HepG2 (cell line): Measurements from ENCODE around the gene MAPK11. TPM values are rescaled to one million over a fixed set of nuclear protein-coding genes. Genes with fewer than 3 reads are reported as not detected.

Source experiments
- ASH2L ChIP-seq: fragments of 300-600, 200-600 bp; sonication (generic); IDR thresholded peaks from 2 replicates; pipeline ENCODE4 v1.7.0; 2017; ENCODE audit warnings: low read depth, mild to moderate bottlenecking, moderate library complexity, mixed read lengths, low read length; ENCODE audit not compliant: insufficient read length
- EEA1 ChIP-seq: sonication (generic); formaldehyde crosslinking; IDR thresholded peaks from 2 replicates; pipeline ENCODE4 v1.5.1; 2020; ENCODE audit warnings: mild to moderate bottlenecking, missing genetic modification reagents, borderline replicate concordance
- HOXA3 ChIP-seq: sonication (generic); formaldehyde crosslinking; IDR thresholded peaks from 2 replicates; pipeline ENCODE4 v1.5.0; 2020; ENCODE audit warnings: missing genetic modification reagents
- KDM1A ChIP-seq: IDR thresholded peaks from 2 replicates; pipeline ENCODE4 v1.6.1; 2016; ENCODE audit warnings: missing compliant biosample characterization
- MEIS1 ChIP-seq: sonication (generic); formaldehyde crosslinking; IDR thresholded peaks from 2 replicates; pipeline ENCODE4 v1.9.0; 2021; ENCODE audit warnings: mild to moderate bottlenecking, missing genetic modification reagents, moderate library complexity, borderline replicate concordance
- NR2F1 ChIP-seq, 2 experiments: fragments of 450-650 bp in 1 of 2; formaldehyde crosslinking in 1 of 2; IDR thresholded peaks; 2 replicates each; pipeline versions ENCODE4 v1.5.0 to v1.6.1; 2016 to 2020; ENCODE audit warnings: mild to moderate bottlenecking in 1 of 2, missing compliant biosample characterization in 1 of 2, missing genetic modification reagents in 1 of 2, moderate library complexity in 1 of 2
- RBM39 ChIP-seq: fragments of 200-400 bp; formaldehyde crosslinking; IDR thresholded peaks from one replicate; pipeline ENCODE4 v1.6.1; 2018; ENCODE audit warnings: antibody characterized with exemption, mild to moderate bottlenecking, low read depth, low read length; ENCODE audit not compliant: poor library complexity, severe bottlenecking
- SP2 ChIP-seq: sonication (generic); formaldehyde crosslinking; IDR thresholded peaks from 2 replicates; pipeline ENCODE4 v1.5.1; 2020; ENCODE audit warnings: mild to moderate bottlenecking, missing genetic modification reagents
- SP5 ChIP-seq: IDR thresholded peaks from 2 replicates; pipeline ENCODE4 v1.6.1; 2016; ENCODE audit warnings: low read depth, borderline replicate concordance
- TEAD3 ChIP-seq: optimal IDR thresholded peaks from 2 replicates; pipeline ENCODE3; 2016; ENCODE audit warnings: borderline replicate concordance
- YY1 ChIP-seq: IDR thresholded peaks from 2 replicates; pipeline ENCODE4 v1.6.1; 2011; ENCODE audit warnings: low read length, low read depth, moderate library complexity, mild to moderate bottlenecking; ENCODE audit not compliant: insufficient read depth, insufficient replicate concordance
- ZBTB7A ChIP-seq: sonication (generic); formaldehyde crosslinking; IDR thresholded peaks from 2 replicates; pipeline ENCODE4 v1.8.0; 2022; ENCODE audit warnings: mild to moderate bottlenecking, missing genetic modification reagents
- ZNF264 ChIP-seq: sonication (generic); formaldehyde crosslinking; IDR thresholded peaks from 2 replicates; pipeline ENCODE4 v1.4.0; 2020; ENCODE audit warnings: missing genetic modification reagents
- ZNF44 ChIP-seq: sonication (generic); formaldehyde crosslinking; IDR thresholded peaks from 2 replicates; pipeline ENCODE4 v1.5.1; 2020; ENCODE audit warnings: mild to moderate bottlenecking, missing genetic modification reagents
- ZNF543 ChIP-seq: sonication (generic); formaldehyde crosslinking; IDR thresholded peaks from 2 replicates; pipeline ENCODE4 v1.4.0; 2020; ENCODE audit warnings: mild to moderate bottlenecking, missing genetic modification reagents
- ZNF703 ChIP-seq: sonication (generic); formaldehyde crosslinking; IDR thresholded peaks from 2 replicates; pipeline ENCODE4 v1.5.1; 2020; ENCODE audit warnings: missing genetic modification reagents, mild to moderate bottlenecking, moderate library complexity, borderline replicate concordance
- ZSCAN12 ChIP-seq: sonication (generic); formaldehyde crosslinking; IDR thresholded peaks from 2 replicates; pipeline ENCODE4 v1.9.0; 2021; ENCODE audit warnings: mild to moderate bottlenecking, missing genetic modification reagents
- polyA plus RNA-seq, 8 experiments: library from polyadenylated mRNA; depleted of rRNA in 3 of 8; stranded (reverse) in 7 of 8; unstranded in 1 of 8; fragments of >200 nt; fragmentation: Illumina TruSeq in 4 of 8; extraction: Trizol in 4 of 8; gene quantifications; 2 replicates each; pipeline versions ENCODE4 v1.2.1 to v1.2.3, GENCODE V29; 2011 to 2016; ENCODE audit warnings: low read depth in 4 of 8, missing spikeins in 1 of 8, mixed read lengths in 1 of 8; ENCODE audit not compliant: insufficient read depth in 1 of 8
- total RNA-seq, 5 experiments: library from RNA; depleted of rRNA; stranded (reverse); fragments of >200 nt; fragmentation: Illumina TruSeq; extraction: Trizol; gene quantifications; 2 replicates each; pipeline ENCODE4 v1.2.3, GENCODE V29; 2016; ENCODE audit warnings: low read depth in 1 of 5
- TF ChIP-seq, protein P1 (sequence below): sonication (generic); formaldehyde crosslinking; IDR thresholded peaks from 2 replicates; pipeline ENCODE4 v1.8.1; 2022; ENCODE audit warnings: low read depth, mild to moderate bottlenecking, missing genetic modification reagents
- TF ChIP-seq, protein P2 (sequence below): sonication (generic); formaldehyde crosslinking; IDR thresholded peaks from 2 replicates; pipeline ENCODE4 v1.5.0; 2020; ENCODE audit warnings: mild to moderate bottlenecking, missing genetic modification reagents, moderate library complexity
- TF ChIP-seq, protein P3 (sequence below): sonication (generic); formaldehyde crosslinking; IDR thresholded peaks from 2 replicates; pipeline ENCODE4; 2020; ENCODE audit warnings: missing genetic modification reagents, mild to moderate bottlenecking, borderline replicate concordance

MAPK11 gene
- total and polyA plus RNA-seq, 2 of the 13 experiments (the other 11 are each of a cell fraction or from before 2014, with no cell fraction given) = 0.15 to 0.17 TPM

DNA sequence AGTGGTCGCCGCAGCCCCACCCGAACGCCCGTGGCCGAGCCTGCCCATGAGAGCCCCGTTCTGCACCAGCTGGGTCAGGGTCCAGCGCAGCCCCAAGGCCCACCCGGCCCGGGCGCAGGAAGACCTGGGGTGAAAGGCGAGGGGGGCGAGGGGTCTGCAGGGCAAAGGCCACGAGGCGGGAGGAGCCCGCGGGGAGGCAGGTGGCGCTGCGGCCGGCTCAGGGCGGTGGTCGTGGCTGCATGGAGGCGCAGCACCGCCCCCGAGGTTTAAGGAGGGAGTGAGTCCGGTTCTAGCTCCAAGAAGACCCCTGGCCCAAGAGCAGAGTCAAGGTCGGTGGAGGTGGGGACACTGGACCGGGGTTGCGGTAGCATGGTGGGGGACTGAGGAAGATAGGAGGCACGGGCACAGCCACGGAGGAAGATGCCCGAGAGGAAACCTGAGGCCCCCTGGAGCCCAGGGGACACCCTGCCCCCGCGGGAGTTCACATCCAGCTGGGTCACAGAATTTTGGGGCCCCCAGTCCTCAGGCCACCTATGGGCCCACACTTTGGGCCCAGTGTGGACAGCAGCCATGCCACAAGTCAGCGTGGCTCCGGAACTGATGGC lies 18.6 kb downstream of the MAPK11 start (continued):
- 0 out of 2 replicates have a peak, but pooled peaks have one; percentile 24 for TF ChIP-seq ZNF703 (CRISPR knock-in tag)
- no peak for TF ChIP-seq ZSCAN12 (CRISPR knock-in tag)
- TF ChIP-seq HOXA3 = 0 out of 2 replicates have a peak, but pooled peaks have one; percentile 6
- TF ChIP-seq, protein P1, sequence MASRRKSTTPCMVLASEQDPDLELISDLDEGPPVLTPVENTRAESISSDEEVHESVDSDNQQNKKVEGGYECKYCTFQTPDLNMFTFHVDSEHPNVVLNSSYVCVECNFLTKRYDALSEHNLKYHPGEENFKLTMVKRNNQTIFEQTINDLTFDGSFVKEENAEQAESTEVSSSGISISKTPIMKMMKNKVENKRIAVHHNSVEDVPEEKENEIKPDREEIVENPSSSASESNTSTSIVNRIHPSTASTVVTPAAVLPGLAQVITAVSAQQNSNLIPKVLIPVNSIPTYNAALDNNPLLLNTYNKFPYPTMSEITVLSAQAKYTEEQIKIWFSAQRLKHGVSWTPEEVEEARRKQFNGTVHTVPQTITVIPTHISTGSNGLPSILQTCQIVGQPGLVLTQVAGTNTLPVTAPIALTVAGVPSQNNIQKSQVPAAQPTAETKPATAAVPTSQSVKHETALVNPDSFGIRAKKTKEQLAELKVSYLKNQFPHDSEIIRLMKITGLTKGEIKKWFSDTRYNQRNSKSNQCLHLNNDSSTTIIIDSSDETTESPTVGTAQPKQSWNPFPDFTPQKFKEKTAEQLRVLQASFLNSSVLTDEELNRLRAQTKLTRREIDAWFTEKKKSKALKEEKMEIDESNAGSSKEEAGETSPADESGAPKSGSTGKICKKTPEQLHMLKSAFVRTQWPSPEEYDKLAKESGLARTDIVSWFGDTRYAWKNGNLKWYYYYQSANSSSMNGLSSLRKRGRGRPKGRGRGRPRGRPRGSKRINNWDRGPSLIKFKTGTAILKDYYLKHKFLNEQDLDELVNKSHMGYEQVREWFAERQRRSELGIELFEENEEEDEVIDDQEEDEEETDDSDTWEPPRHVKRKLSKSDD = peak; percentile 75; the same call in 1 of the 2 replicates
- TF ChIP-seq KDM1A (CRISPR knock-in tag) = no peak
- 0 out of 2 replicates have a peak, but pooled peaks have one; percentile 30 for TF ChIP-seq EEA1
- TF ChIP-seq ASH2L = peak; percentile 8
- TF ChIP-seq ZBTB7A = peak; percentile 98
- TF ChIP-seq SP2 = peak; percentile 25; the same call in 1 of the 2 replicates
- no peak for TF ChIP-seq TEAD3 (CRISPR knock-in tag)
- TF ChIP-seq YY1 = no peak
- TF ChIP-seq, protein P2, sequence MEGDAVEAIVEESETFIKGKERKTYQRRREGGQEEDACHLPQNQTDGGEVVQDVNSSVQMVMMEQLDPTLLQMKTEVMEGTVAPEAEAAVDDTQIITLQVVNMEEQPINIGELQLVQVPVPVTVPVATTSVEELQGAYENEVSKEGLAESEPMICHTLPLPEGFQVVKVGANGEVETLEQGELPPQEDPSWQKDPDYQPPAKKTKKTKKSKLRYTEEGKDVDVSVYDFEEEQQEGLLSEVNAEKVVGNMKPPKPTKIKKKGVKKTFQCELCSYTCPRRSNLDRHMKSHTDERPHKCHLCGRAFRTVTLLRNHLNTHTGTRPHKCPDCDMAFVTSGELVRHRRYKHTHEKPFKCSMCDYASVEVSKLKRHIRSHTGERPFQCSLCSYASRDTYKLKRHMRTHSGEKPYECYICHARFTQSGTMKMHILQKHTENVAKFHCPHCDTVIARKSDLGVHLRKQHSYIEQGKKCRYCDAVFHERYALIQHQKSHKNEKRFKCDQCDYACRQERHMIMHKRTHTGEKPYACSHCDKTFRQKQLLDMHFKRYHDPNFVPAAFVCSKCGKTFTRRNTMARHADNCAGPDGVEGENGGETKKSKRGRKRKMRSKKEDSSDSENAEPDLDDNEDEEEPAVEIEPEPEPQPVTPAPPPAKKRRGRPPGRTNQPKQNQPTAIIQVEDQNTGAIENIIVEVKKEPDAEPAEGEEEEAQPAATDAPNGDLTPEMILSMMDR = peak; percentile 26; the same call in 1 of the 2 replicates
- no peak for TF ChIP-seq ZNF264 (CRISPR knock-in tag)
- TF ChIP-seq, protein P3, sequence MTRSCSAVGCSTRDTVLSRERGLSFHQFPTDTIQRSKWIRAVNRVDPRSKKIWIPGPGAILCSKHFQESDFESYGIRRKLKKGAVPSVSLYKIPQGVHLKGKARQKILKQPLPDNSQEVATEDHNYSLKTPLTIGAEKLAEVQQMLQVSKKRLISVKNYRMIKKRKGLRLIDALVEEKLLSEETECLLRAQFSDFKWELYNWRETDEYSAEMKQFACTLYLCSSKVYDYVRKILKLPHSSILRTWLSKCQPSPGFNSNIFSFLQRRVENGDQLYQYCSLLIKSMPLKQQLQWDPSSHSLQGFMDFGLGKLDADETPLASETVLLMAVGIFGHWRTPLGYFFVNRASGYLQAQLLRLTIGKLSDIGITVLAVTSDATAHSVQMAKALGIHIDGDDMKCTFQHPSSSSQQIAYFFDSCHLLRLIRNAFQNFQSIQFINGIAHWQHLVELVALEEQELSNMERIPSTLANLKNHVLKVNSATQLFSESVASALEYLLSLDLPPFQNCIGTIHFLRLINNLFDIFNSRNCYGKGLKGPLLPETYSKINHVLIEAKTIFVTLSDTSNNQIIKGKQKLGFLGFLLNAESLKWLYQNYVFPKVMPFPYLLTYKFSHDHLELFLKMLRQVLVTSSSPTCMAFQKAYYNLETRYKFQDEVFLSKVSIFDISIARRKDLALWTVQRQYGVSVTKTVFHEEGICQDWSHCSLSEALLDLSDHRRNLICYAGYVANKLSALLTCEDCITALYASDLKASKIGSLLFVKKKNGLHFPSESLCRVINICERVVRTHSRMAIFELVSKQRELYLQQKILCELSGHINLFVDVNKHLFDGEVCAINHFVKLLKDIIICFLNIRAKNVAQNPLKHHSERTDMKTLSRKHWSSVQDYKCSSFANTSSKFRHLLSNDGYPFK (CRISPR knock-in tag) = 0 out of 2 replicates have a peak, but pooled peaks have one; percentile 40
- peak; percentile 5; the same call in 1 of the 2 replicates for TF ChIP-seq ZNF543 (CRISPR knock-in tag)
- 0 out of 2 replicates have a peak, but pooled peaks have one; percentile 3 for TF ChIP-seq MEIS1 (CRISPR knock-in tag)
- 0 out of 4 replicates have a peak, but pooled peaks of 1 of the 2 experiments have one; percentile 26 for TF ChIP-seq NR2F1 (CRISPR knock-in tag; IDR thresholded peaks at IDR 0.05)
- TF ChIP-seq ZNF44 (CRISPR knock-in tag) = no peak
- TF ChIP-seq RBM39 = peak; percentile 34
- 0 out of 2 replicates have a peak, but pooled peaks have one; percentile 2 for TF ChIP-seq SP5
